Epidermal melanocyte (primary cell): ENCODE results near the gene MRGPRF.

Experiments used
- DNase-seq: peaks from one replicate; pipeline ENCODE4 v3.0.0; 2011; ENCODE audit warnings: low spot score; ENCODE audit not compliant: insufficient read length

The MRGPRF gene

DNA sequence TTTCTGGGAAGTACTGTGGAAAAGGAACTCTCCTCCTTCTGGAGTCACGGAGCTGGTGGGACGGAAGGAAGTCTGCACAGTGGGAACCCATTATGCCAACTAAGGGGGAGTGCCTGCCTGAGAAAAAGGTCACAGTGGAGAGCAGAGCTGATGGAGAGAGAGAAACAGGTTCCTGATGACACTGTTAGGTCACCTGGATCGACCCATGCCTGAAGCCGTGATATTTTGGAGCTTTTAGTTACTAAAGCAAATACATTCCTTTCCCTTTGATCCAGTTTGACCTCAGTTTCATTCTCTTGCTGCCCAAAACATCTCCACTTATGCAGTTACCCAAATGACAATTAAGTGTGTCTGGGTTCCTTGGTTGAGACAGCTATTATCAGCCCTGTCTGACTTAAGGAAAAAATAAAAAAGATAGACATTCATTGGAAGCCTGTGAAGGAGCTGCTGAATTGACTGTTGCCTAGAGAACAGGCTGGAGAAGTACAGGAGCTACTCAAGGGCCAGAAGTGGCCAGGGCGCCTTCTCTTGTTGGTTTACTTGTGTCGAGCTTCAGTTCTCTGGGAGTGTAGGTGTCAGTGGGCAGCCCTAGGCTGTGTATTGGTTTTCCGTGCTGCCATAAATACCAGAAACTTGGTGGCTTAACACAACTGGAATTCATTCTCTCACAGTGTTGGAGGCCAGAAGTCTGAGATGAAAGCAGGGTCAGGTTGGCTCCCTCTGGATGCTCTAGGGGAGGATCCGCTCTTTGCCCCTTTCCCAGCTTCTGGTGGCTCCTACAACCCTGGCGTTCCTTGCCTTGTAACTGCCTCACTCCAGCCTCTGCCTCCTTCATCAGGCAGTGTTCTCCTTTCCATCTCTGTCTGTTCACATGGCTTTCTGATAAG lies 45.9 kb downstream of the MRGPRF start:
- no peak for DNase-seq

GRCh38 chr11:68965901-68966853 lies 46.9 kb downstream of the MRGPRF start:
- no peak for DNase-seq

GRCh38 chr11:68963779-68964178 lies 49.3 kb downstream of the MRGPRF start:
- no peak for DNase-seq

DNA sequence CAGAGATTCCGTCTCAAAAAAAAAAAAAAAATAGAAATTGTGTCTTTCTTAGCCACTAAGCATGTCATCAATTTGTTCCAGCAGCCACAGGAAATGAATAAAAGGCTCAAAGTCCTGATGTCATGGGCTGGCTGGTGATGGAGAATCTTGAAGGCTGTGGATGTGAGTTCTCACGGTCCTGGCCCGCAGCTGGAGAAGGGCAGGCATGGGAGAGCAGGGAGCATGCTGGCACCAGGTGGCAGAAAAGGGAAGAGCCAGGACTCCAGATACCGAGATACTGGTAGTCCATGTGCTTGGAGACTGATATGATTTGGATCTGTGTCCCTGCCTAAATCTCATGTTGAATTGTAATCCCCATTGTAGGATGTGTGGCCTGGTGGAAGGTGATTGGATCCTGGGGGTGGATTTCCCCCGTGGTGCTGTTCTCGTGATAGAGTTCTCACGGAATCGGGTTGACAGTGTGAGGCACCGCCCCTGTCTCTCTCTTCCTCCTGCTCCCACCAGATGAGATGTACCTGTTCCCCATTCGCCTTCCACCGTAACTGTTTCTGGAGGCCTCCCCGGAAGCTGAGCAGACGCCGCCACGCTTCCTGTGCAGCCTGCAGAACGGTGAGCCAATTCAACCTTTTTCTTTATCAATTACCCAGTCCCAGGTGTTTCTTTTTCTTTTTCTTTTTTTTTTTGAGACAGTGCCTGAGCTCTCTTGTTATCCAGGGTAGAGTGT lies 50.4 kb downstream of the MRGPRF start:
- DNase-seq = no peak

DNA sequence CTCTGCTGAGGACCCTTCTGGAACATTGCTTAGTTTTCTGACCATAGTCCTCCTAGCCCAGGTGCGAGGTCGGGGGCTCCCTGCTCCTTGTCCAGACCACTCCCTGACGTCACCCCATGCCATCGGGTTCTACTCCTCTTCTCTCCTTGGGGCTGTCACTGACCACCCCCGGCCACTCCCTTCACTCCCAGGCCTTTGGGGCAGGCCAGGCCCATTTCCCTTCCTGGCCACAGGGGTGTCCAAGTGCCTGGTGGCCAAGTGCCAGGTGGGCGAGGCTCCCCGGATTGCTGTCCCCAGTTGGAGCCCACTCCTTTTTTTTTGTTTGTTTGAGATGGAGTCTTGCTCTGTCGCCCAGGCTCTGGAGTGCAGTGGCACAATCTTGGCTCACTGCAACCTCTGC lies 51.8 kb downstream of the MRGPRF start:
- no peak for DNase-seq

GRCh38 chr11:68960294-68961071 lies 52.6 kb downstream of the MRGPRF start:
- DNase-seq = no peak

DNA sequence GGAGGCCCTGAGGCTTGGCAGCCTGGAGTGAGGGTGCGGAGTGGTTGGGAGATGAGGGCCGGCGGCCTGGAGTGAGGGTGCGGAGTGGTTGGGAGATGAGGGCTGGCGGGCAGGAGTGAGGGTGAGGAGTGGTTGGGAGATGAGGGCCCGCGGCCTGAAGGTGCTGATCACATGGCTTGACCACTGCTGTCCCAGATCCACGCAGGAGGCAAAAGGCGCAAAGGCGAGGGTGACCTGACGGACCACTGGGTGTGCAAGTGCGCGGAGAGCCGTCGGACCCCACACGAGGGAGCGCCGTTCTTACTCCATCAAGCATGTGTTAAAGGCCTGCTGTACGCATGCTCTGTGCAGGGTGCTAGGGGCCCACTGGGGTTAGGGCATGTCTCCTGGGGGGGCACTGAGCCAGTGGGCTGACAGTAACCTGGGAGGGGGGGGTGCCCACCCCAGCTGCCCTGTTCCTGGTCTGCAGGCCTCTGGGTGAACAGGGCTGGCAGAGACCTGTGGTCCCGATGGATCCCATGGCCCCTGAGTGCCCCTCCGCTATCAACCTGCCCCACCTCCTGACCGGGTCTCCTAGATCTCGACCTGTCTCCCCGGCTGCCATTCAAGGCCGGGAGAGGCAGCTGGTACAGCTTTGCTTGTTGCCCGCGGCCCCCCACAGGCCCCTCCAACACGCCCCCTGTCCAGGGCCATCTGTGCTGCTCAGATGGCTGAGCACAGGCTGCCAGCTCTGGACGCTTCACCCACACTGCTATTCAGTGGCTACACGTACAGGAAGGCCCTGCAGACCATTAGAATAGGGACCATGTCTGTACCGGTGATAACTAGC lies 53.4 kb downstream of the MRGPRF start:
- DNase-seq = no peak

- no peak for DNase-seq
Measured at GRCh38 chr11:68958211-68958610, 54.8 kb downstream of the MRGPRF start.

DNA sequence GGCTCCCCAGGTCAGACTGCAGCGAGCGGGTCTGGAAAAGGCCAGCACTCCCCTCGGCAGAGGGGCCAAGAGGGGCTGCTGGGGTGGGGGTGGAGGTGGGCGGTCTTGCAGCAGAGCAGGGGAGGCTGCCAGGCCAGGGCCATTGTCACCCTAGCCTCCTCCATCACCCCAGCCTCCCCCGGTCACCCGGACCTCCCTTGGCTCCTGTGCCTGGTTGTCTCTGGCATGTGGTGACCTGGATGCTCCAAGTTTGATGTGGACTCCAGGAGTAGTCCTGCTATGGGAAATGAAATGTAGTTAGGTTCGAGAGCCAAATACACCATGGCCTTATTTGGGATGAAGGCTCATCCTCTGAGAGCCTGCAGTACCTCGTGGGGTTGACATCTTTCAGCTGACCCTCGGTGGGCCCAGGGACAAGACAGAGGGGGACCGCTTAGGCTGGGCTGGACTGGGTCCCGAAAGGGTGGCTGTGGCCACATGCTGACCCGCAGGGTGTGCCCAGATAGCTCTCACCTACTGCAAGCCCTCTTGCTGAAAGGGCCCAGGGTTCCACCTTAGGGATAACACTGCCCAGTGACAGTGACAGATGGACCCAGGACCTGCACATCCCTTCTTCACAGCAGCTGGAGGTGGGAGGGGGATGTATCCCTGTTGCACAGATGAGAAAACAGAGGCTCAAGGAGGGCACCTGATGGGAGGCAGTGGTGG lies 56.3 kb downstream of the MRGPRF start:
- no peak for DNase-seq

DNA sequence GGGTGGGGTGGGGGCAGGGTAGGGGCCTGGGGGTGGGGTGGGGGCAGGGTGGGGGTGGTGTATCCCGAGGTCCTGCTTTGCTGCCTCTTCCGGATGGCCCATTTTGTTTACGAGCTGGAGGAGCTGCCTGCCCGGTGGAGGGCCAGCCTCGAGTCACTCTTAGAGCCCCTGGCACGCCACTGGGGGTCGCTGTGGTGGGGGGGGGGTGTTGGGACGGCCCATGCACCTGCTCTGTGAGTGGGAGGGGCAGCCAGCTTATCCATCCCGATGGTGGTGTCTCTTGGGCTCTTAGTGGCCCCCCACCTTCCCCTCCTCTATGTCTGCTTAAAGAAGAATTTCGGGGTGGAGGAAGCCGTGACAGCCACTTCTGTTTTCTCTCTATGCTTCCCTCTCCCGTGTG lies 56.9 kb downstream of the MRGPRF start:
- DNase-seq = no peak

GRCh38 chr11:68955607-68955958 lies 57.5 kb downstream of the MRGPRF start:
- no peak for DNase-seq

DNA sequence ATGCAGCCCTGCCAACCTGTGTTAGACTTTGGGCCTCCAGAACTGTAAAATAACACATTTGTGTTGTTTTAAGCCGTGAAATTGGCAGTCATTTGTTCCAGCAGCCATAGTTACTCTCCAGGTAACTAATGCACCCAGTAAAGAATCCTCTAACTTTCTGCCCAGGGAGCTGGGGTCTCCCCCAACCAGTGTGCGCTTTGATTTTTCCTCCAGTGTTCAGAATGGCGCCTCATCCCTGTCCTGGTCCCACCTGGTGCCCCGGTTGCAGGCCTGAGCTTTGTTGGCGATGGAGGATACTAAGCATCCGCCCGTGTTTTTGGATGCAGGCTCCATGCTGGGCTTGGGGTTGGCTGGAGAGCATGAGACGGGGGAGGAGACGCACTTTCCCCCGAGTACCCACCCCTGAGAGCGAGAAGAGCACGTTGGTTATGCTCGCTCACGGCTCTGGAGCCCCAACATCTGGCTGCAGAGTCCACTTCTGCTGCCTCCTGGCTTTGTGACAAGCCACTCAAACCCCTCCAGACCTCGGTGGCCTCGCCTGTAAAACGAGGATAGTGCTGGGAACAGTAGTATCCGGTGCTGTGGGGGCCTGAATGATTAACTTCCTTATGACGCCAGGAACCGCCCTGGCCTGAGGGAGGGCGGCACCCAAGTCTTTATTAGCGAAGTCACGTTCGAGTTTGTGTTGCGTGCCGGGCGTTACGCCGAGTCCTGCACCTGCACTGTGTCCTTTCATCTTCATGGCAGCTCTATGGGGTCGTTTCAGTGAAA lies 58.0 kb downstream of the MRGPRF start:
- DNase-seq = no peak
